DND-41 (cell line): Measurements from ENCODE around the gene MS4A12.

ENCODE experiments used
- ATAC-seq: fragments of 200-7000 bp; cut with Tn5 transposase; 3 replicates; pipeline ENCODE4 v1.9.1; 2021; ENCODE audit warnings: low read depth; ENCODE audit not compliant: insufficient read depth
- DNase-seq: peaks from one replicate; pipeline ENCODE4 v3.0.0-alpha.2; 2020
- H2AFZ ChIP-seq: 2 replicates; pipeline ENCODE4 v1.6.0; 2012; ENCODE audit warnings: low read depth, low read length
- H3K27ac ChIP-seq: 2 replicates; pipeline ENCODE4 v1.5.1; 2012; ENCODE audit warnings: low read length, inconsistent platforms
- H3K27me3 ChIP-seq: fragments of 200-600 bp; sonication (generic); 2 replicates; pipeline ENCODE4 v1.6.0; 2012; ENCODE audit warnings: low read length, mild to moderate bottlenecking, inconsistent platforms; ENCODE audit not compliant: insufficient read depth, poor library complexity
- H3K36me3 ChIP-seq: 2 replicates; pipeline ENCODE4 v1.5.1; 2012; ENCODE audit warnings: low read length, inconsistent platforms; ENCODE audit not compliant: insufficient read depth
- H3K4me1 ChIP-seq: 2 replicates; pipeline ENCODE4 v1.5.1; 2012; ENCODE audit warnings: mild to moderate bottlenecking, low read length; ENCODE audit not compliant: insufficient read depth
- H3K4me2 ChIP-seq: 2 replicates; pipeline ENCODE4 v1.6.0; 2012; ENCODE audit warnings: mild to moderate bottlenecking, moderate library complexity, low read length, inconsistent platforms; ENCODE audit not compliant: insufficient read depth
- H3K4me3 ChIP-seq, 2 experiments: fragments of 200-600 bp in 1 of 2; shearing (Covaris generic) in 1 of 2; 2 replicates each; pipeline ENCODE4 v1.5.1; 2012 to 2016; ENCODE audit warnings: inconsistent platforms in 2 of 2, low read length in 2 of 2, mild to moderate bottlenecking in 2 of 2, low read depth in 1 of 2, moderate library complexity in 1 of 2
- H3K79me2 ChIP-seq: 2 replicates; pipeline ENCODE4 v1.6.0; 2012; ENCODE audit warnings: low read length, inconsistent platforms; ENCODE audit not compliant: insufficient read depth
- H3K9ac ChIP-seq: 2 replicates; pipeline ENCODE4 v1.6.0; 2012; ENCODE audit warnings: low read depth, mild to moderate bottlenecking, inconsistent platforms, low read length, moderate library complexity
- H3K9me3 ChIP-seq: 2 replicates; pipeline ENCODE4 v1.5.1; 2012; ENCODE audit warnings: low read length, moderate library complexity, mild to moderate bottlenecking, inconsistent platforms; ENCODE audit not compliant: insufficient read depth, severe bottlenecking
- H4K20me1 ChIP-seq: 2 replicates; pipeline ENCODE4 v1.6.0; 2012; ENCODE audit warnings: low read length; ENCODE audit not compliant: insufficient read depth
- CTCF ChIP-seq: IDR thresholded peaks from 2 replicates; pipeline ENCODE4 v1.5.1; 2012; ENCODE audit warnings: borderline replicate concordance, low read length, moderate library complexity, mild to moderate bottlenecking; ENCODE audit not compliant: poor library complexity, severe bottlenecking; ENCODE audit errors: extremely low read depth
- EZH2 ChIP-seq: IDR thresholded peaks from 3 replicates; pipeline ENCODE4 v1.6.1; 2012; ENCODE audit warnings: borderline replicate concordance, low read depth, mild to moderate bottlenecking, moderate library complexity, low read length, inconsistent platforms; ENCODE audit not compliant: severe bottlenecking

Gene MS4A12

DNA sequence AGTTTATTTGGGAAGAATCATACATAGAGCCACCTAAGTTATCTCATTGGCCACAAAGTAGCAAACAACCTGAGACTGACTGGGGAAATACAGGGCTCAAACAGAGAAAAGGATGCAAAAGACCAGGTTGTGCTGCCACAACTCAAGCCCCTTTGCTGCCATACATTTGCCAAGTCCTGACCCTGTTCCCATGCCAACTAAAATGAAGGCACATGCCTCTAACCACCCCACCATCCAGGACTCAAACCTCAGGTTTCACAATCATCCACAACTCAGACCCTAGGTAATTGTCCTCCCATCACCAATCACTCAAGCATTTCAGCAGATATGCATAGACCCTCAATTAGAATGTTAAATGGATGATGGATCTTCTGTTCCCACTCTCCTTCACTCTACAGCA lies 38.4 kb upstream of the MS4A12 start:
- TF ChIP-seq CTCF, result no peak
- no peak for TF ChIP-seq EZH2
- no peak overlapping the region for H3K4me3 ChIP-seq
- H3K9me3 ChIP-seq, result no peaks in the 10 kb centered on the region
- no peak overlapping the region for H2AFZ ChIP-seq
- H3K36me3 ChIP-seq, result no peaks in the 10 kb centered on the region
- ATAC-seq (no peak), DNase-seq (no peak)
- no peaks in the 10 kb centered on the region for H3K27me3 ChIP-seq
- no peaks in the 10 kb centered on the region for H3K79me2 ChIP-seq
- H3K9ac ChIP-seq, result no peak overlapping the region
- peaks cover 6% of the 10 kb centered on the region for H3K4me1 ChIP-seq
- no peaks in the 10 kb centered on the region for H4K20me1 ChIP-seq
- no peak overlapping the region for H3K27ac ChIP-seq
- H3K4me2 ChIP-seq, result no peak overlapping the region

- H3K4me3 ChIP-seq, result no peak within 1 kb of the TSS
- TF ChIP-seq CTCF, result no peak
- no peak for TF ChIP-seq EZH2
- DNase-seq, result no peak
- H3K27me3 ChIP-seq, result no peaks in the 10 kb centered on the region
- no peak within 1 kb of the TSS for H3K9ac ChIP-seq
- no peaks in the 10 kb centered on the region for H3K79me2 ChIP-seq
- peaks cover 6% of the 10 kb centered on the region for H3K4me1 ChIP-seq
- ATAC-seq, result no peak
- H3K36me3 ChIP-seq, result no peaks in the 10 kb centered on the region
- H2AFZ ChIP-seq, result no peak within 1 kb of the TSS
- no peak within 1 kb of the TSS for H3K4me2 ChIP-seq
- no peaks in the 10 kb centered on the region for H4K20me1 ChIP-seq
- no peak within 1 kb of the TSS for H3K27ac ChIP-seq
- H3K9me3 ChIP-seq, result no peaks in the 10 kb centered on the region
Observed at GRCh38 chr11:60455531-60456042, 37.0 kb upstream of the MS4A12 start, which contains the start of gene MS4A1. MS4A1 (plus strand) TSS chr11:60455847; CDS start chr11:60462375, 6,528 bp downstream.

- TF ChIP-seq EZH2, result no peak
- no peak for TF ChIP-seq CTCF
- Histone ChIP-seq H3K79me2 (no peaks in the 10 kb centered on the region), H3K27ac (no peak overlapping the region), H3K36me3 (no peaks in the 10 kb centered on the region), H2AFZ (no peak overlapping the region), H3K4me1 (peaks cover 6% of the 10 kb centered on the region), H4K20me1 (no peaks in the 10 kb centered on the region), H3K4me2 (no peak overlapping the region), H3K9ac (no peak overlapping the region), H3K9me3 (no peaks in the 10 kb centered on the region), H3K27me3 (no peaks in the 10 kb centered on the region), H3K4me3 (no peak overlapping the region)
- no peak for ATAC-seq
- no peak for DNase-seq
Observed at GRCh38 chr11:60457576-60457975, 35.0 kb upstream of the MS4A12 start.

DNA sequence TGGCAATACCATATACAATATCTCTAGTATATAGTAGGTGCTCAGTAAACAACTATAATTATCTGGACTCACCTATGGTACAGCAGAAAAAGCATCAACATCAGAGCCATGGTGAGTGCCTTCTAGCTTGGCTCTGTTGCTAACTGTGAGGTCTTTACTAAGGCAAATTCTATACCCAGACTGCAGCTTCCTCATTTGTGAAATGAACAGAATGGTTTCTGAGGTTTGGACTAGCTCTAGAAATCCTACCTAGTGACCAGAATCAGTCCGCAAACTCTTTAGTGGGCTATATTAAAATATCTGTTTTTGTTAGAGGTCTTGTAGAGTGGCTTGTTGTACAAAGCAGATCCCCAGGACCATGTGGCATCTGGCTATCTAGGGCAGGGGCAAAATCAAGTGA lies 33.2 kb upstream of the MS4A12 start:
- ATAC-seq, result no peak
- H3K4me1 ChIP-seq, result peaks cover 6% of the 10 kb centered on the region
- H3K27ac ChIP-seq, result no peak overlapping the region
- no peak overlapping the region for H2AFZ ChIP-seq
- H3K9me3 ChIP-seq, result no peaks in the 10 kb centered on the region
- H3K4me3 ChIP-seq, result no peak overlapping the region
- no peak for DNase-seq
- no peaks in the 10 kb centered on the region for H3K27me3 ChIP-seq
- H3K4me2 ChIP-seq, result no peak overlapping the region
- H4K20me1 ChIP-seq, result no peaks in the 10 kb centered on the region
- TF ChIP-seq EZH2 (no peak), CTCF (no peak)
- no peak overlapping the region for H3K9ac ChIP-seq
- H3K79me2 ChIP-seq, result no peaks in the 10 kb centered on the region
- no peaks in the 10 kb centered on the region for H3K36me3 ChIP-seq
